H9 (cell line): Measurements from ENCODE around the gene ARHGAP26. TPM values are rescaled to one million over a fixed set of nuclear protein-coding genes. Genes with fewer than 3 reads are reported as not detected.

Experiments
- DNase-seq: peaks from one replicate; pipeline ENCODE4 v3.0.0-alpha.2; 2017
- H2AFZ ChIP-seq: one replicate; pipeline ENCODE4 v1.6.1; 2013; ENCODE audit warnings: mild to moderate bottlenecking, low read length, control low read depth, moderate library complexity
- H2AK5ac ChIP-seq: 2 replicates; pipeline ENCODE4 v1.6.1; 2013; ENCODE audit warnings: low read length, control low read depth, mixed read lengths; ENCODE audit not compliant: insufficient read length
- H2BK120ac ChIP-seq: one replicate; pipeline ENCODE4 v1.6.1; 2013; ENCODE audit warnings: low read depth, mild to moderate bottlenecking, low read length, control low read depth, inconsistent platforms; ENCODE audit not compliant: poor library complexity, severe bottlenecking
- H2BK12ac ChIP-seq: 2 replicates; pipeline ENCODE4 v1.6.1; 2013; ENCODE audit warnings: low read length, control low read depth, mixed read lengths, low read depth; ENCODE audit not compliant: insufficient read length
- H2BK15ac ChIP-seq: 2 replicates; pipeline ENCODE4 v1.6.1; 2013; ENCODE audit warnings: low read depth, low read length, control low read depth
- H2BK20ac ChIP-seq: one replicate; pipeline ENCODE4 v1.6.1; 2013; ENCODE audit warnings: low read depth, mild to moderate bottlenecking, low read length, control low read depth, inconsistent platforms; ENCODE audit not compliant: poor library complexity, severe bottlenecking
- H2BK5ac ChIP-seq: 2 replicates; pipeline ENCODE4 v1.6.1; 2013; ENCODE audit warnings: low read length, control low read depth, mixed read lengths; ENCODE audit not compliant: insufficient read length
- H3K14ac ChIP-seq: 2 replicates; pipeline ENCODE4 v1.6.1; 2013; ENCODE audit warnings: low read length, control low read depth; ENCODE audit not compliant: insufficient read depth
- H3K18ac ChIP-seq: 2 replicates; pipeline ENCODE4 v1.6.1; 2013; ENCODE audit warnings: low read depth, mild to moderate bottlenecking, mixed read lengths, low read length, control low read depth; ENCODE audit not compliant: insufficient read length
- H3K23ac ChIP-seq: 2 replicates; pipeline ENCODE4 v1.6.1; 2013; ENCODE audit warnings: low read length, control low read depth, mixed read lengths, low read depth; ENCODE audit not compliant: insufficient read length
- H3K23me2 ChIP-seq: 2 replicates; pipeline ENCODE4 v1.6.1; 2013; ENCODE audit warnings: low read depth, mild to moderate bottlenecking, mixed read lengths, low read length, control low read depth; ENCODE audit not compliant: insufficient read length, poor library complexity, severe bottlenecking
- H3K27ac ChIP-seq: 2 replicates; pipeline ENCODE4 v1.5.1; 2013; ENCODE audit warnings: low read length, control low read depth, mixed read lengths, low read depth; ENCODE audit not compliant: insufficient read length
- H3K27me3 ChIP-seq: 2 replicates; pipeline ENCODE4 v1.6.1; 2013; ENCODE audit warnings: low read length, control low read depth, inconsistent platforms; ENCODE audit not compliant: insufficient read depth
- H3K4ac ChIP-seq: 2 replicates; pipeline ENCODE4 v1.6.1; 2013; ENCODE audit warnings: low read depth, mild to moderate bottlenecking, control low read depth, inconsistent platforms, low read length, moderate library complexity
- H3K4me1 ChIP-seq: 2 replicates; pipeline ENCODE4 v1.6.1; 2013; ENCODE audit warnings: low read length, control low read depth, inconsistent platforms; ENCODE audit not compliant: insufficient read depth
- H3K4me2 ChIP-seq: 2 replicates; pipeline ENCODE4 v1.6.1; 2013; ENCODE audit warnings: low read length, control low read depth, mixed read lengths; ENCODE audit not compliant: insufficient read length, insufficient read depth
- H3K56ac ChIP-seq: 2 replicates; pipeline ENCODE4 v1.6.1; 2013; ENCODE audit warnings: low read depth, mild to moderate bottlenecking, mixed read lengths, low read length, control low read depth; ENCODE audit not compliant: insufficient read length
- H3K79me1 ChIP-seq: 2 replicates; pipeline ENCODE4 v1.6.1; 2013; ENCODE audit warnings: low read depth, mild to moderate bottlenecking, moderate library complexity, low read length, control low read depth, inconsistent platforms; ENCODE audit not compliant: insufficient read depth, poor library complexity, severe bottlenecking
- H3K79me2 ChIP-seq: 2 replicates; pipeline ENCODE4 v1.6.1; 2013; ENCODE audit warnings: low read length, control low read depth, inconsistent platforms; ENCODE audit not compliant: insufficient read depth
- H3K9ac ChIP-seq: 2 replicates; pipeline ENCODE4 v1.6.1; 2013; ENCODE audit warnings: low read length, control low read depth, mixed read lengths; ENCODE audit not compliant: insufficient read length; ENCODE audit errors: extremely low read depth
- H3K9me3 ChIP-seq: one replicate; pipeline ENCODE4 v1.6.1; 2013; ENCODE audit warnings: low read depth, low read length, inconsistent platforms; ENCODE audit not compliant: control insufficient read depth
- H3T11ph ChIP-seq: one replicate; pipeline ENCODE4 v1.6.1; 2013; ENCODE audit warnings: mild to moderate bottlenecking, low read length, control low read depth, inconsistent platforms
- H4K20me1 ChIP-seq: one replicate; pipeline ENCODE4 v1.6.1; 2013; ENCODE audit not compliant: control insufficient read depth, insufficient read length, insufficient read depth
- H4K5ac ChIP-seq: 2 replicates; pipeline ENCODE4 v1.6.1; 2013; ENCODE audit warnings: low read depth, mild to moderate bottlenecking, mixed read lengths, low read length, control low read depth; ENCODE audit not compliant: insufficient read length
- H4K8ac ChIP-seq: replicated peaks from 2 replicates; pipeline ENCODE4 v1.6.1; 2013; ENCODE audit warnings: low read length, control low read depth, mixed read lengths, low read depth; ENCODE audit not compliant: insufficient read length
- H4K91ac ChIP-seq: 2 replicates; pipeline ENCODE4 v1.6.1; 2013; ENCODE audit warnings: low read depth, mild to moderate bottlenecking, moderate library complexity, mixed read lengths, low read length, control low read depth; ENCODE audit not compliant: insufficient read length
- H3K27ac Mint-ChIP-seq, 3 experiments: 2 replicates in 2 of 3; 3 replicates in 1 of 3; pipeline ENCODE4 v1.8.0; 2020 to 2021; ENCODE audit warnings: mixed read lengths in 3 of 3, mild to moderate bottlenecking in 1 of 3, moderate library complexity in 1 of 3
- H3K27me3 Mint-ChIP-seq: 2 replicates; pipeline ENCODE4 v1.8.0; 2021; ENCODE audit warnings: low read depth, mild to moderate bottlenecking, moderate library complexity, mixed read lengths
- H3K36me3 Mint-ChIP-seq, 3 experiments: 2 replicates in 2 of 3; 3 replicates in 1 of 3; pipeline ENCODE4 v1.8.0; 2020 to 2021; ENCODE audit warnings: low read depth in 3 of 3, mixed read lengths in 3 of 3; ENCODE audit not compliant: insufficient read depth in 1 of 3
- H3K4me1 Mint-ChIP-seq, 2 experiments: 2 replicates each; pipeline ENCODE4 v1.8.0; 2020; ENCODE audit warnings: mixed read lengths in 2 of 2
- H3K4me3 Mint-ChIP-seq, 2 experiments: 2 replicates in 1 of 2; 3 replicates in 1 of 2; pipeline ENCODE4 v1.8.0; 2020 to 2021; ENCODE audit warnings: mild to moderate bottlenecking in 2 of 2, mixed read lengths in 2 of 2, moderate library complexity in 1 of 2
- H3K9me3 Mint-ChIP-seq, 2 experiments: 2 replicates in 1 of 2; 3 replicates in 1 of 2; pipeline ENCODE4 v1.8.0; 2020; ENCODE audit warnings: mild to moderate bottlenecking in 2 of 2, mixed read lengths in 2 of 2, moderate library complexity in 1 of 2
- total RNA-seq: library from RNA; stranded (reverse); gene quantifications from 2 replicates; pipeline ENCODE4 v1.2.1, GENCODE V29; 2021
- TF ChIP-seq, protein P1 (sequence below): fragments of 200-600 bp; sonication (generic); conservative IDR thresholded peaks from 3 replicates; pipeline ENCODE4 v1.8.0; 2021; ENCODE audit warnings: antibody characterized with exemption, mild to moderate bottlenecking

ARHGAP26 gene
- total RNA-seq, 1 experiment from 2014 or later: 13.8 TPM

DNA sequence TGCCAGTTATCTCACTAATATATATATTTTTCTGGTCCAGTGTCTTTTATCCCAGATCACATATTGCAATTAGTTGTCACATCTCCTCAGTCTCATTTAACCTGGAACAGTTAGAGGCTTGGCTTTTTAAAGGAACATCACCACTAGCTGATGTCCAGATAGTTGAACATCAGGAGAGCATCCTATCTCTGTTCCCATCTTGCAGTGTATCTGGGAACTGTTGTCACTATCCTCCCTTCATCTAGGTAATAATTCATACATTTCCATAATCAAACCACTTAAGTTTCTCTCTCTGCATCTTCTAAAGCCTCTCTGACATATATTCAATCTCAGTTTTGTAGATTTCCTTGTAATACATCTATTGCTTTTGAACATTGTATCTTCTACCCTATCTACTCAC lies 175.7 kb downstream of the ARHGAP26 start:
- H2BK5ac ChIP-seq: no peak overlapping the region
- H2AFZ ChIP-seq: no peak overlapping the region
- TF ChIP-seq, protein P1, sequence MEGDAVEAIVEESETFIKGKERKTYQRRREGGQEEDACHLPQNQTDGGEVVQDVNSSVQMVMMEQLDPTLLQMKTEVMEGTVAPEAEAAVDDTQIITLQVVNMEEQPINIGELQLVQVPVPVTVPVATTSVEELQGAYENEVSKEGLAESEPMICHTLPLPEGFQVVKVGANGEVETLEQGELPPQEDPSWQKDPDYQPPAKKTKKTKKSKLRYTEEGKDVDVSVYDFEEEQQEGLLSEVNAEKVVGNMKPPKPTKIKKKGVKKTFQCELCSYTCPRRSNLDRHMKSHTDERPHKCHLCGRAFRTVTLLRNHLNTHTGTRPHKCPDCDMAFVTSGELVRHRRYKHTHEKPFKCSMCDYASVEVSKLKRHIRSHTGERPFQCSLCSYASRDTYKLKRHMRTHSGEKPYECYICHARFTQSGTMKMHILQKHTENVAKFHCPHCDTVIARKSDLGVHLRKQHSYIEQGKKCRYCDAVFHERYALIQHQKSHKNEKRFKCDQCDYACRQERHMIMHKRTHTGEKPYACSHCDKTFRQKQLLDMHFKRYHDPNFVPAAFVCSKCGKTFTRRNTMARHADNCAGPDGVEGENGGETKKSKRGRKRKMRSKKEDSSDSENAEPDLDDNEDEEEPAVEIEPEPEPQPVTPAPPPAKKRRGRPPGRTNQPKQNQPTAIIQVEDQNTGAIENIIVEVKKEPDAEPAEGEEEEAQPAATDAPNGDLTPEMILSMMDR: no peak
- no peak overlapping the region for H3K27ac ChIP-seq
- H2BK20ac ChIP-seq: no peak overlapping the region
- no peak overlapping the region for H3K4me2 ChIP-seq
- H4K5ac ChIP-seq: no peak overlapping the region
- Mint-ChIP-seq H3K27ac (no peak overlapping the region), H3K27me3 (no peaks in the 10 kb centered on the region), H3K4me1 (0 out of 4 replicates have a peak, but pooled peaks cover 0 to 2% of the 10 kb centered on the region in 2 experiments), H3K36me3 (no peaks in the 10 kb centered on the region), H3K4me3 (no peak overlapping the region), H3K9me3 (no peaks in the 10 kb centered on the region)
- no peak for DNase-seq
- no peak overlapping the region for H3K18ac ChIP-seq
- H3K9me3 ChIP-seq: no peaks in the 10 kb centered on the region
- H2BK15ac ChIP-seq: no peak overlapping the region
- no peak overlapping the region for H3K9ac ChIP-seq
- H2BK120ac ChIP-seq: no peak overlapping the region
- H4K91ac ChIP-seq: no peak overlapping the region
- no peak overlapping the region for H2AK5ac ChIP-seq
- H3K79me2 ChIP-seq: no peaks in the 10 kb centered on the region
- no peak overlapping the region for H4K8ac ChIP-seq
- H4K20me1 ChIP-seq: no peaks in the 10 kb centered on the region
- no peak overlapping the region for H3T11ph ChIP-seq
- no peaks in the 10 kb centered on the region for H3K79me1 ChIP-seq
- H3K4ac ChIP-seq: no peak overlapping the region
- H2BK12ac ChIP-seq: no peak overlapping the region
- no peaks in the 10 kb centered on the region for H3K4me1 ChIP-seq
- H3K27me3 ChIP-seq: no peaks in the 10 kb centered on the region
- no peak overlapping the region for H3K56ac ChIP-seq
- no peak overlapping the region for H3K23ac ChIP-seq
- H3K23me2 ChIP-seq: no peaks in the 10 kb centered on the region
- H3K14ac ChIP-seq: no peak overlapping the region
